Stimulated activated CD4-positive, alpha-beta T cell treated with anti-CD3 and anti-CD28 coated beads, Interleukin-15, amount 100 ng/mL, for 1 hour (primary cell): ENCODE data around the gene VAV1.

Experiments used
- DNase-seq, 2 donors: peaks; one replicate each; pipeline ENCODE4 v3.0.0-alpha.2; 2020; ENCODE audit warnings: low read depth in 1 of 2, low spot score in 1 of 2

Gene VAV1

GRCh38 chr19:6887316-6887715 lies 114.8 kb downstream of the VAV1 start, which contains the start of gene ADGRE1:
Gene ADGRE1 (plus strand): TSS chr19:6887579. CDS start chr19:6887609, 30 bp downstream.
- DNase-seq = no peak

GRCh38 chr19:6888967-6889366 lies 116.5 kb downstream of the VAV1 start:
- no peak for DNase-seq

- no peak for DNase-seq
Measured at GRCh38 chr19:6890401-6890913, 117.9 kb downstream of the VAV1 start.

GRCh38 chr19:6890938-6891337 lies 118.4 kb downstream of the VAV1 start:
- peak in 1 of 2 donors; percentile 22 for DNase-seq

GRCh38 chr19:6891761-6892385 lies 119.4 kb downstream of the VAV1 start:
- DNase-seq = no peak

GRCh38 chr19:6894313-6894712 lies 121.8 kb downstream of the VAV1 start:
- DNase-seq = no peak

- DNase-seq = no peak
Measured at GRCh38 chr19:6903446-6903845, 130.9 kb downstream of the VAV1 start.

- no peak for DNase-seq
Measured at GRCh38 chr19:6906559-6907060, 134.1 kb downstream of the VAV1 start.
